IPS-NIHi7 (cell line): ENCODE data around the gene CC2D1A.
A peak's percentile ranks its signal among the peaks of the same experiment; 100 is the strongest.

Experiments used
- DNase-seq: peaks from one replicate; pipeline ENCODE4 v3.0.0; 2012; ENCODE audit warnings: mixed read lengths; ENCODE audit errors: extremely low spot score

Gene CC2D1A

GRCh38 chr19:13877303-13877702 is 28.7 kb upstream of the CC2D1A start:
- DNase-seq, result no peak

DNA sequence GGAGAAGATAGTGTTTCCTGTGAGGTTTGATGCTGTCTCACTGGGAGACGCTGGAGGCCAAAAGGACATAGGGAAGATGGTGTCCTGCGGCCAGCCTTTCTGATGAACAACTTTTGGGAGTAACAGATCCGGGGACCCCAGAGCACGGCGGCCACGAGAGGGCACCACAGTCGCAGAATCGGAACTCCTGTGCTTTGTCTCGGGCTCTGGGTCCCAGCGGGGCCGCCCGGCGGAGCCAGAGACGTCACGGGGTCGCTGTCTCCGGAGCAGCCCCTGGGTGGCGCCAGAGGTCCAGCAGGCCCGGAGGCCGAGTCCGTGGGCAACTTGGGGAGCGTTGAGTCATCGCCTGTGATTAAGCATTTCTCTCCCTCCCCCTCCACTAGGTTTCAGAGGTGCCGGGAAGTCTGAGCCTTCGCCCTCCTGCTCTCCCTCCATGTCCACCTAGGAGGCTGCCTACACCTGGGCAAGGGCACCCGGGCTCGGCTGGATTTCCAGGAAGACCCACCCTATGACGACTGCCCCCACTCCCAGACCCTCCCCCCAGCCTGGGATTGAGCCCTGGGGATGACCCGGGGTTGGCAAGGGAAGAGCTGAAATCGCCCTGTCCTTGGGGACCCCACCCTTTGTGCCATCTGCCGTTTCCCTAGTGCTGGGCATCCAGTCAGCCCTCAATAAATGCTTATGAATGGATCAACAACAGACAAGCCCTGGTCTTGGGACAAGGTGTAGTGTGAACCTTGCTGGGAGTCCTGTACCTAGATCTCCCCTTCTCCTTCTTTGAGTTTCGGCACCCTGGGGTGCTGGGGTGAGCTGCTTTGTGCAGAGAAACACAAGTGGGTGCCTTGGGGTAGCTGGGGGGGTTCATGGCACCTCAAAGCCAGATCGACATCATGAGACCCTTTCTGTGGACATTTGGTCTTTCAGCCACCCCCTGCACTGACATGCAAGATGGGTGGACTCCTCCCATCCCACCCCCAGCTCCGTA is 25.6 kb upstream of the CC2D1A start:
- DNase-seq, result peak; percentile 96

- peak; percentile 74 for DNase-seq
Observed at GRCh38 chr19:13881251-13881691, 24.7 kb upstream of the CC2D1A start.

- DNase-seq, result no peak
Observed at GRCh38 chr19:13881692-13882418, 24.1 kb upstream of the CC2D1A start.

GRCh38 chr19:13882419-13882795 is 23.6 kb upstream of the CC2D1A start:
- DNase-seq, result no peak

GRCh38 chr19:13882836-13883235 is 23.2 kb upstream of the CC2D1A start:
- no peak for DNase-seq

GRCh38 chr19:13883516-13884064 is 22.4 kb upstream of the CC2D1A start:
- DNase-seq, result peak; percentile 58

- DNase-seq, result no peak
Observed at GRCh38 chr19:13884726-13885591, 21.0 kb upstream of the CC2D1A start.

DNA sequence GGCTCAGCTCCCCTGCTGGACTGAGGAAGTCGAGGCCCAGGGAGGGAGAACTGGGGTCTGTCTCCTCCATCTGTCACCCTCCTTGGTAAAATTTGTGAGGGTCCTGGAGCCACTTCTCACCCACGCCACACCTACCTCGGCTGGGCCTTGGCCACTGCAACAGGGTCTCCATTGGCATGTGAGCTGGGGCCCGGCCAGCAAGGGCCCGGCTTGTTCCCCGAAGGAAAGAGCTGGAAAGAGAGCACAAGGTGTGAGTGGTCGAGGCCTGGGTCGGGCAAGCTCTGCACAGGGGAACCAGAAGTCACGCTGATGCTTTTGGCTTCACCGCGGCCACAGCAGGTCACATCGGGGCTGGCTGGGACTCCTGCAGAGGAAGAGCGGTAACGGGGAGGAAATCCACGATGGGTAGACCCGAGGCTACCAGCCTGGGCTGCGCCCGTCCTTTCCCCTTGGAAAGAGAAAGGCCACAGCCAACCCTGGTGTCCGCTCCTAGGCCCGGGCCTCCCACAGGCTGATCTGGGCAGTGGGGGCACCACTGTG is 20.1 kb upstream of the CC2D1A start:
- no peak for DNase-seq

- no peak for DNase-seq
Observed at GRCh38 chr19:13887018-13887436, 19.0 kb upstream of the CC2D1A start.

DNA sequence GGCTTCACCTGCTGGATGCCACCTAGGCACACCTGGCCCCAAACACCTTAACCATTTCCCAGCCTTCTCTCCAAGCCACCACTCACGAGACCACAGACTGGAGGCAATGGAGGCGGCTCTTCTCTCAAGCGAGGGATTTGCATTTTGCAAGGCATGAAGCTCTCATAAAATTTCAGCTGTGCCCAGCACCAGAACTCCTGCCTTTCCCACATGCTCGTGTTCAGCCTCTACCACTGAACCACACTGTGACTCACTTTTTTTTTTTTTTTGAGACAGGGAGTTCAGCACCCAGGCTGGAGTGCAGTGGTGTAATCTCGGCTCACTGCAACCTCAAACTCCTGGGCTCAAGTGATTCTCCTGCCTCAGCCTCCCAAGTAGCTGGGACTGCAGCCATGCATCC is 18.5 kb upstream of the CC2D1A start:
- no peak for DNase-seq

GRCh38 chr19:13888281-13888680 is 17.7 kb upstream of the CC2D1A start:
- no peak for DNase-seq

GRCh38 chr19:13890136-13890535 is 15.9 kb upstream of the CC2D1A start:
- no peak for DNase-seq

- no peak for DNase-seq
Observed at GRCh38 chr19:13892870-13893269, 13.1 kb upstream of the CC2D1A start.

- no peak for DNase-seq
Observed at GRCh38 chr19:13894552-13894951, 11.4 kb upstream of the CC2D1A start.

DNA sequence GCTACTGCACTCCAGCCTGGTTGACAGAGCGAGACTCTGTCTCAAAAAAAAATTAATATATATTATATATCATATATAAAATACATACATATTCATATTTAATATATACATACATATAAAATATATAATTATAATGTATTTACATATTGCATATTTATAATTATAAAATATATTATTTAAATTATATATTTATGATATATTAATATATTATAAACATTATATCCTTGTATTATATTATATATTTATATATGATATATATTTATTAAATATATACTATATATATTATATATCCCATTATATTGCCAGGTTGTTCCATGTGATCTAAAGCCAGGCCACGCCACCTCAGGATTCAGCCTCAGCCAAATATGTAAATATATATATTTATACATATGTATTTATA is 9.8 kb upstream of the CC2D1A start:
- no peak for DNase-seq

DNA sequence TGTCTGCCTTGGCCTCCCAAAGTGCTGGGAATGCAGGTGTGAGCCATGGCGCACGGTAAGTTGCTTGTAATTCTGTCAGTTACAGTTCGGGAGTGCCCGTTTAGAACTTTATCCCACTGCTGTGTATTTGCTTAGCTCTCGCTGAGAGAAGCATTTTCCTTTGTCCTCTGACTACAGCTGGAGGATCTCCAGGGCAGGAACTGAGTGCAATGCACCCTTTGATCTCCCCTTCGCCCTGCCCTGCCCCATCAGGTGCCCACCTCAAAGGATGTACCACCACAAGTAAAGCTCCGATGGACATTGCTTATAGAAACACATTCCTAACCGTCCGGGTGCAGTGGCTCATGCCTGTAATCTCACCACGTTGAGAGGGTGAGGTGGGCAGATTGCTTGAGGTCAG is 6.6 kb upstream of the CC2D1A start:
- no peak for DNase-seq

GRCh38 chr19:13899912-13900584 is 6.0 kb upstream of the CC2D1A start:
- DNase-seq, result no peak

DNA sequence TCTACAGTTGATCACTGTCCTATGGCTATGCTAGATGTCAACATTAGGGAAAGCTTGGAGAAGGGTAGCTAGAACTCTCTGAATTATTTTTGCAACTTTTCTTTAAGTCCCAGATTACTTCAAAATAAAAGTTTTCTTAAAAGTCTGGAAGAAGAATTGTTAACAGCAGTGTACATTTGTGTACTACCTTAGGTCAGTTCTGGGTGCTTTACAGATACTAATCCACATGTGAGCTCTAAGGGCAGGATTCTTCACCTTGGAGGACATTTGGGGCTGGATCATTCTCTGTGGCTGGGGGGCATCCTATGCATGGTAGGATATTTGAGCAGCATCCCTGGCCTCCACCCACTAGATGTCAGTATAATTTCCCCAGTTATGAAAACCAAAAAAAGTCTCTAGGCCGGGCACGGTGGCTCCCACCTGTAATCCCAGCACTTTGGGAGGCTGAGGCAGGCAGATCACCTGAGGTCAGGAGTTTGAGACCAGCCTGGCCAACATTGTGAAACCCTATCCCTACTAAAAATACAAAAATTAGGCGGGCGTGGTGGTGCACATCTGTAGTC is 2.9 kb upstream of the CC2D1A start:
- no peak for DNase-seq

DNA sequence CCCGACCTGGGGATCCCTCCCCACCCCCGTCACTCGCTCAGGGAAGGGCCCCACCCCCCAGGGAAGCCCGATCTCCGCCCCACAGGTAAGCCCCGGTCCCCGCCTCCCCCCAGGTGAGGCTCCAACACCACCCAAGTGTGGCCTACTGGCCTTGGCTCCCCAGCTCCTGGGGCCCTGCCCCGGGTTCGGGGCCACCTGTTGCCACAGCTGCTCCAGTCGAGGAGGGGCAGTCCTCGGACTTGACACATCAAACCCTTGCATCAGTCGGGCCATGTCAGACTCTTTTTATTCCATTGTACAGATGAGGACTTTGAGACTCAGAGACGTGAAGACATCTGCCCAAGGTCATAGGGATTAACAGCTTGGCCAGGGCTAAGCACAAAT is 512 bp downstream of the CC2D1A start:
- no peak for DNase-seq
